ENCODE results near the gene ESPL1.
"Not testable (repeated sequence)": the region's sequence is repeated elsewhere in the genome, so short reads cannot be mapped to it uniquely, and the experiment has no call there.

Gene ESPL1

GRCh38 chr12:53302903-53303302 is 34.8 kb downstream of the ESPL1 start:
- DNase-seq: no peak

DNA sequence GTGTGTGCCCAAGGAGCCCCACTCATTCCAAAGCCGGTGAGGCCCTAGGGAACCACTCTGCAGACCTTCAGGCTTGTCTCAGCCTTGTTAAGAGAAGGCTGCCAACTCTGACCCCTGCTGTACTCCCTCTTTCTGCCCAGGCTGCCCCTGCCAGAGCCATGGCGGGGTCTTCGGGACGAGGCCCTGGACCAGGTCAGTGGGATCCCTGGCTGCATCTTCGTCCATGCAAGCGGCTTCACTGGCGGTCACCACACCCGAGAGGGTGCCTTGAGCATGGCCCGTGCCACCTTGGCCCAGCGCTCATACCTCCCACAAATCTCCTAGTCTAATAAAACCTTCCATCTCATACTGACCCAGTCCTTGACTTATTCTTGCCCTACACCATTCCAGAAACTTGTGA is 38.7 kb downstream of the ESPL1 start:
- no peak for DNase-seq

- DNase-seq: no peak
These were observed 40.2 kb downstream of the ESPL1 start for GRCh38 chr12:53308276-53308675.

- DNase-seq: no peak
These were observed 45.9 kb downstream of the ESPL1 start for GRCh38 chr12:53313996-53314395.

GRCh38 chr12:53320352-53321195 is 52.5 kb downstream of the ESPL1 start:
- DNase-seq: no peak

GRCh38 chr12:53324113-53324778 is 56.1 kb downstream of the ESPL1 start:
- DNase-seq: peak; percentile 32

GRCh38 chr12:53324779-53325510 is 56.8 kb downstream of the ESPL1 start:
- DNase-seq: peak; percentile 64

- DNase-seq: no peak
These were observed 57.5 kb downstream of the ESPL1 start for GRCh38 chr12:53325511-53326061.

- DNase-seq: no peak
These were observed 58.5 kb downstream of the ESPL1 start for GRCh38 chr12:53326460-53327185.

GRCh38 chr12:53327435-53328042 is 59.4 kb downstream of the ESPL1 start:
- DNase-seq: no peak

- no peak for DNase-seq
These were observed 59.9 kb downstream of the ESPL1 start for GRCh38 chr12:53328043-53328435.

DNA sequence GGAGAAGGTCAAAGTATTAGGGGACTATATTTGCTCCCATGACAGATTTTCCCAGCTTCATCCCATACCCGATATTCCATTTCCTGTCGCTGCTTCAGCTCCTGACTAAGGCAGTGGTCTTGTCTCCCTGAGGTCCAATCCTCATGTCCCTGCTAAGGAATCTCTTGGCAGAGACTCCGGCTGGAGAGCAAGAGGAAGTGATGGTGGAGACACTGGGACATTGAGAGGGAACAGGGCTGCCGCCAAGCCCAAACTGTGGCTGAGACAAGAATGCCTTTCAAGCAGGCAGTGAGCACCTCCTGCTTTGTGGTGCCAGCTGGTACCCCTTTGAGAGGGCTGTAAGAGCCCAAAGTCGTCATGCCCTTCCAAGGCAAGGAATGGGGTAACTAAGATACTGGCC is 62.6 kb downstream of the ESPL1 start:
- no peak for DNase-seq

DNA sequence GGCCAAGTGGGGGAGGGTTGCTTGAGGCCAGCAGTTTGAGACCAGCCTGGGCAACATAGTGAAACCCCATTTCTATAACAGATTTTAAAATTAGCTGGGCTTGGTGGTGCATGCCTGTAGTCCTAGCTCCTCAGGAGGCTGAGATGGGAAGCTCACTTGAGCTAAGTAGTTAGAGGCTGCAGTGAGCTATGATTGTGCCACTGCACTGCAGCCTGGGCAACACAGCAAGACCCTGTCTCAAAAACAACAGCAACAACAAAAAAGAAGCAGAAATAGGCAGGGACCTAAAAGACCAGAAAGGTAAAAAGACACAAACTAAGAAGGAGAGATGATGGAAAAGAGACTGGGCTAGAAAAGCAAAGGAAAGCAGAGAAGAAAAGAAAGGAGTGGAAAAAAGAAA is 64.2 kb downstream of the ESPL1 start:
- not testable (repeated sequence) for DNase-seq

DNA sequence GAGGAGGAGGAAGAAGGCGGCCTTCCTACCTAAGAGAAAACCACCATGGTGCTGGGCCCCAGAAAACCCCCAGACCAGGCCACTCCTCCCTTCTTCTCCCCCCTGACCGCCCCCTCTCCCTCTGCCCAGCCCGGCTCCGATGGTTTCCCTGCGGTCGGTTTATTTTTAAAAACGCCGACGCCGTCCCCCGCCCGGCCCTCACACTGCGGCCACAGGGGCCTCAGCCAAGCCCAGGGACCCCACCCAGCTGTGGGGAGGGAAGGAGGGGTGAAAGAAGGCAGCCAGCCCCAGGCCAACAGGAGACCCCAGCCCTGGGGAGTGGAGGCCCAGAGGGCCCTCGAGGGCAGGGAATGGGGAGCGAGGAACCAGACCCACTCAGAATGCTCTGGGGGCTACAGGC is 64.6 kb downstream of the ESPL1 start:
- DNase-seq: no peak

GRCh38 chr12:53333289-53333688 is 65.2 kb downstream of the ESPL1 start:
- no peak for DNase-seq

- DNase-seq: no peak
These were observed 65.7 kb downstream of the ESPL1 start for GRCh38 chr12:53333845-53334244.

- DNase-seq: no peak
These were observed 66.7 kb downstream of the ESPL1 start for GRCh38 chr12:53334822-53335221.

GRCh38 chr12:53336181-53336681 is 68.1 kb downstream of the ESPL1 start, which contains the start of gene SP7:
Gene SP7, minus strand, starts transcription at chr12:53336354. Its CDS starts 708 bp downstream, at chr12:53335646.
- no peak for DNase-seq

DNA sequence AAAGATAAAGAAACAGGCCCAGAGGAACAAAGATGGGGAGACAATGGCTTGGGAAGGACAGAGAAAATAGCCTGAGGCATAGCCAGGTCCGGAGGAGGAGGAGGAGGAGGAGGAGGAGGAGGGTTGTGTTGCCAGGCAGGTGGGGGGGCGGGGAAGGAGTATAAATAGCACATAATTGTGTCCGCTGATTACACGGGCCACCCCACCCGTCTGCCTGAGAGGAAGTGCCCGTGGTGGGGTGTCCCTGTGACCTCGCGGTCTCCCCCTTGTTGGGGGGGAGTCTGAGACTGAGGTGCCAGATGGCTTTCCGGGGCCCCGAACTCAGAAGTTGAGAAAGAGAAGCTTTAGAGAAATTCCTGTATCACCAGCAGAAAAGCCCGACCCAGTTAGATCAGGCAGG is 69.9 kb downstream of the ESPL1 start:
- no peak for DNase-seq

DNA sequence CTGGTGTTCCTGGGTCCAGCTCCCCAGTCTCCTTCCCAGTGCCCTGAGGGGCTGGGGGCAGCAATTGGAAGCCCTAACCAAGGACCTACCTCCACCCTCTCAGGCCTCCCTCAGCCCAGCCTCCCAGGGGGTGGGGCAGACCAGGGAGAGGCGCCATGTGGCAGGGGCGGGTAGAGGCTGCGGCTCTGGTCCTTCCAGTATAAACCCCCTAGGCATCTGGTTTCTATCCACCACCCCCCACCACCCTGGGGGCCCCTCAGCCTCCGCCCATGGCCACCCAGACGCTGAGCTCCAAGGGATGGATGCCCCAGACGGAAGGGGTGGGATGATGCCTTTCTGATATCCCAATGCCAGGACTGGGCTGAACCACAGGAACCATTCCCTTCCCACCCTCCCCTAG is 70.8 kb downstream of the ESPL1 start:
- DNase-seq: no peak

DNA sequence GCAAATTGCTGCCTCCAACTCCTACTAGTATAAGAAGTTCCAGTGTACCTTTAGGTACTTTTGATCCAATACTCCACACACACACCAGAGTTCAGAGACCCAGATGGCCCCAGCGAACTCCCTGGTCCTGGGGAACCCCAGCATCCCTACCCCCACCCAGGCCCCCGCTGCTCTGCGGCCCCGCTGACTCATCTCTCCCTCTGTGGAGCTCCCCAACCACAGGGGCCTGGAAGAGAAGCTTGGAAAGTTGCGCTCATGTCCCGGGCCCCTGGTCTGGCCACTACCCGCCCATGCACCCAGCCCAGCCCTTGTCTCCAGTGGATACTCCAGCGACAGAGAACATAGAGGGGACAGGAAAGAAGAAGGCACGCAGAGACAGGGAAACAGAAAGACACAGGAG is 72.3 kb downstream of the ESPL1 start:
- DNase-seq: no peak
